Left ventricle myocardium inferior (tissue), 1 donor: ENCODE measurements around the gene ENTHD1. TPM values are rescaled to one million over a fixed set of nuclear protein-coding genes. Genes with fewer than 3 reads are reported as not detected.
"Not testable (repeated sequence)": the region's sequence is repeated elsewhere in the genome, so short reads cannot be mapped to it uniquely, and the experiment has no call there.

ENCODE experiments used
- DNase-seq: peaks from one replicate; pipeline ENCODE4 v3.0.0-alpha.2; 2020
- H3K27ac ChIP-seq: fragments of 200-600 bp; replicated peaks from 2 replicates; pipeline ENCODE4 v1.8.0; 2021
- H3K27me3 ChIP-seq: fragments of 200-600 bp; 2 replicates; pipeline ENCODE4 v1.8.0; 2021; ENCODE audit warnings: low read depth
- H3K36me3 ChIP-seq: fragments of 200-600 bp; 2 replicates; pipeline ENCODE4 v1.8.0; 2021
- H3K4me1 ChIP-seq: fragments of 200-600 bp; 2 replicates; pipeline ENCODE4 v1.8.0; 2021
- H3K4me3 ChIP-seq: fragments of 200-600 bp; 2 replicates; pipeline ENCODE4 v1.8.0; 2021; ENCODE audit warnings: mild to moderate bottlenecking, moderate library complexity
- H3K9me3 ChIP-seq: fragments of 200-600 bp; replicated peaks from 2 replicates; pipeline ENCODE4 v1.8.0; 2021
- CTCF ChIP-seq: fragments of 200-600 bp; IDR thresholded peaks from 2 replicates; pipeline ENCODE4 v1.8.0; 2021; ENCODE audit warnings: antibody characterized with exemption, mild to moderate bottlenecking, borderline replicate concordance
- intact Hi-C: fragments of 100-400 bp; cut with micrococcal nuclease; formaldehyde crosslinking; loops from one replicate; pipeline ENCODE4 v1.11.0; 2022
- total RNA-seq: library from RNA; stranded (reverse); fragmentation: NEBNext Ultra II Directional; extraction: Animal tissue kit (Norgen Biotek cat#: 25700); gene quantifications from one replicate; pipeline ENCODE4 v1.2.1, GENCODE V29; 2021
- donor health status: DM: no; HTN: yes; CAD: no; lungs with severe emphysema.

ENTHD1 gene
- total RNA-seq, 1 donor from 2014 or later, result not detected

GRCh38 chr22:39734866-39735265, 158.7 kb downstream of the ENTHD1 start:
- peaks cover 13% of the 10 kb centered on the region for H3K9me3 ChIP-seq
- no peak overlapping the region for H3K4me3 ChIP-seq
- no peak for TF ChIP-seq CTCF
- no peaks in the 10 kb centered on the region for H3K36me3 ChIP-seq
- no peak overlapping the region for H3K27ac ChIP-seq
- intact Hi-C loops, result no loop called here
- DNase-seq, result no peak
- H3K27me3 ChIP-seq, result peaks cover 99% of the 10 kb centered on the region
- no peaks in the 10 kb centered on the region for H3K4me1 ChIP-seq

DNA sequence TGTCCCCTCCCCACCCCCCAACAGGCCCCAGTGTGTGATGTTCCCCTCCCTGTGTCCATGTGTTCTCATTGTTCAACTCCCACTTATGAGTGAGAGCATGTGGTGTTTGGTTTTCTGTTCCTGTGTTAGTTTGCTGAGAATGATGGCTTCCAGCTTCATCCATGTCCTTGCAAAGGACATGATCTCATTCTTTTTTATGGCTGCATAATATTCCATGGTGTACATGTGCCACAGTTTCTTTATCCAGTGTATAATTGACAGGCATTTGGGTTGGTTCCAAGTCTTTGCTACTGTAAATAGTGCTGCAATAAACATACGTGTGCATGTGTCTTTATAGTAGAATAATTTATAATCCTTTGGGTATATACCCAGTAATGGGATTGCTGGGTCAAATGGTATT, 159.5 kb downstream of the ENTHD1 start:
- H3K9me3 ChIP-seq, H3K36me3 ChIP-seq, intact Hi-C loops, H3K27ac ChIP-seq, H3K4me3 ChIP-seq, DNase-seq, H3K4me1 ChIP-seq: not testable (repeated sequence)
- peaks cover 99% of the 10 kb centered on the region for H3K27me3 ChIP-seq

DNA sequence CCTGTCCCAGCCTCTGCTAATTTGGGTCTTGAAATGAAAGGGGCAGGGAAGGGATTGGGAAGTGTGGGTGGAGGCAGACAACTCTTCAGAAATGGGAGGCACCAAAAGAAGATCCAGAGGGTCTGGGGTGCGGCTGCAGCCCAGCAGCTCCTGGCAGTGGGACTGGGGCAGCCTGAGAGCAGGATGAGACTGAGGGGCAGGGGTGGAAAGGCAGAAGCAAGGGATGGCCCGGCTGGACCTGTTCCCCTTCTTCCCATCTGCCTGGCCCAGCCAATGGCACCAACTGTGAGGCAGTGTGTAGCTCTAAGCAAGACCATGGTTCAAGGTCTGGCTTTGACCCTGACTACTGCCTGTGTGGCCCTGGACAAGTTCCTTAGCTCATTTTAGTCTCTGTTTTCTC, 160.4 kb downstream of the ENTHD1 start:
- Histone ChIP-seq H3K36me3 (no peaks in the 10 kb centered on the region), H3K4me1 (no peaks in the 10 kb centered on the region)

GRCh38 chr22:39732625-39733024, 160.9 kb downstream of the ENTHD1 start:
- DNase-seq, result no peak
- no peaks in the 10 kb centered on the region for H3K9me3 ChIP-seq
- intact Hi-C loops, result no loop called here
- no peak overlapping the region for H3K4me3 ChIP-seq
- no peaks in the 10 kb centered on the region for H3K36me3 ChIP-seq
- no peak overlapping the region for H3K27ac ChIP-seq
- TF ChIP-seq CTCF, result no peak
- H3K27me3 ChIP-seq, result peaks cover 99% of the 10 kb centered on the region
- no peaks in the 10 kb centered on the region for H3K4me1 ChIP-seq

More for the DNA sequence above, 160.4 kb downstream of the ENTHD1 start:
- peaks cover 99% of the 10 kb centered on the region for H3K27me3 ChIP-seq
- H3K4me3 ChIP-seq, result no peak overlapping the region
- H3K9me3 ChIP-seq, result no peaks in the 10 kb centered on the region
- no peak for TF ChIP-seq CTCF
- intact Hi-C loops, result no loop called here
- no peak overlapping the region for H3K27ac ChIP-seq
- no peak for DNase-seq

- intact Hi-C loops, result no loop called here
- no peak for TF ChIP-seq CTCF
- Histone ChIP-seq H3K4me1 (no peaks in the 10 kb centered on the region), H3K36me3 (no peaks in the 10 kb centered on the region), H3K9me3 (no peaks in the 10 kb centered on the region), H3K27me3 (peaks cover 99% of the 10 kb centered on the region), H3K27ac (no peak overlapping the region), H3K4me3 (no peak overlapping the region)
- no peak for DNase-seq
These were observed 161.5 kb downstream of the ENTHD1 start for GRCh38 chr22:39731881-39732555.

DNA sequence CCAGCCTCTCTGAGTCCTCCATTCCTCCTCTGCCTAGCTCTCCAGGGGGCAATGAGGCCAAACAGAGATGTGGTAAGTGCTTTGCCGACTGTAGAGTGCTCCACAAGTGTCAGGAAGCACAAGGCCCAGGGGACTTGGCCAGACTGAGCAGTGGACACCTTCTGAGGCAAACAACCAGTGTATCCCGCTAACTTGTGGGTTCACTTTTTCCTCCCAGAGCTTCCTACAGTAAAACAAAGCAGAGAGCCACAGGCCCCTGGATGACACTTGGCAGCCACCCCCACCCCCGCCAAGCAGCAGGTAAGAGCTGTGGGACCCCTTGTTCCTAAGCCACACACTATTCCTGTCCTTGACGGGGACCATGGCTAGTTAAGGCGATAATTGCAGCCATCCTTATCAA, 162.1 kb downstream of the ENTHD1 start:
- Histone ChIP-seq H3K4me3 (no peak overlapping the region), H3K27me3 (peaks cover 99% of the 10 kb centered on the region), H3K4me1 (no peaks in the 10 kb centered on the region), H3K9me3 (no peaks in the 10 kb centered on the region), H3K27ac (no peak overlapping the region), H3K36me3 (no peaks in the 10 kb centered on the region)
- TF ChIP-seq CTCF, result no peak
- no peak for DNase-seq
- intact Hi-C loops, result no loop called here
